PC-9 (cell line): ENCODE measurements around the gene NBEAL2.

ENCODE experiments used
- EZH2 ChIP-seq: fragments of 200-600 bp; sonication (generic); IDR thresholded peaks from 2 replicates; pipeline ENCODE4 v1.8.0; 2017; ENCODE audit warnings: antibody characterized with exemption, low read depth
- TF ChIP-seq, protein P1 (sequence below): fragments of 200-600 bp; sonication (generic); conservative IDR thresholded peaks from 2 replicates; pipeline ENCODE4 v1.6.1; 2017; ENCODE audit warnings: mixed run types, antibody characterized with exemption, mild to moderate bottlenecking, moderate library complexity

DNA sequence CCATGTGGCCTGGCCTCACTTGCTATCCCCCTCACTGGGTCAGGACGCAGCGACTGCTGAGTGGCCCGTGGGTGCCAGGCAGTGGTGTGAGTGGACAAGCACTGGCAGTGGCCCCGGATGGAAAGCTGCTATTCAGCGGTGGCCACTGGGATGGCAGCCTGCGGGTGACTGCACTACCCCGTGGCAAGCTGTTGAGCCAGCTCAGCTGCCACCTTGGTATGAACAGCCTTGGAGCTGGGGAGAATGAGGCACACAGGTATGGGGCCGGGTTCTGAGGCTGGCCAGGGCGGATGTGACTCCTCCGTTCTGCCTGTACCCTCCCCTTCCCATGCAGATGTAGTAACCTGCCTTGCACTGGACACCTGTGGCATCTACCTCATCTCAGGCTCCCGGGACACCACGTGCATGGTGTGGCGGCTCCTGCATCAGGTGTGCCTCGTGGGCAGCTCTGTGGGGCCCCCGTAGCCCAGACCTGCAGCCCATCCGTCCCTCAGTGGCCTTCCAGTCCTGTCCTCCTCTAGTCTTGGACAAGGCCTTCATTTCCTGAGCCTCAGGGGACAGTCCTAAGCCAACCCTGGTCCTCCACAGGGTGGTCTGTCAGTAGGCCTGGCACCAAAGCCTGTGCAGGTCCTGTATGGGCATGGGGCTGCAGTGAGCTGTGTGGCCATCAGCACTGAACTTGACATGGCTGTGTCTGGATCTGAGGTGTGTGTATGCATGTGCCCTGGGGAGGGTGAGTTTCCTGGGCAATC, 28.2 kb downstream of the NBEAL2 start:
- TF ChIP-seq, protein P1, sequence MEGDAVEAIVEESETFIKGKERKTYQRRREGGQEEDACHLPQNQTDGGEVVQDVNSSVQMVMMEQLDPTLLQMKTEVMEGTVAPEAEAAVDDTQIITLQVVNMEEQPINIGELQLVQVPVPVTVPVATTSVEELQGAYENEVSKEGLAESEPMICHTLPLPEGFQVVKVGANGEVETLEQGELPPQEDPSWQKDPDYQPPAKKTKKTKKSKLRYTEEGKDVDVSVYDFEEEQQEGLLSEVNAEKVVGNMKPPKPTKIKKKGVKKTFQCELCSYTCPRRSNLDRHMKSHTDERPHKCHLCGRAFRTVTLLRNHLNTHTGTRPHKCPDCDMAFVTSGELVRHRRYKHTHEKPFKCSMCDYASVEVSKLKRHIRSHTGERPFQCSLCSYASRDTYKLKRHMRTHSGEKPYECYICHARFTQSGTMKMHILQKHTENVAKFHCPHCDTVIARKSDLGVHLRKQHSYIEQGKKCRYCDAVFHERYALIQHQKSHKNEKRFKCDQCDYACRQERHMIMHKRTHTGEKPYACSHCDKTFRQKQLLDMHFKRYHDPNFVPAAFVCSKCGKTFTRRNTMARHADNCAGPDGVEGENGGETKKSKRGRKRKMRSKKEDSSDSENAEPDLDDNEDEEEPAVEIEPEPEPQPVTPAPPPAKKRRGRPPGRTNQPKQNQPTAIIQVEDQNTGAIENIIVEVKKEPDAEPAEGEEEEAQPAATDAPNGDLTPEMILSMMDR = no peak
- no peak for TF ChIP-seq EZH2
